Hepatocyte (in vitro differentiated cells): ENCODE data around the gene APOH.

ENCODE experiments used
- EZH2phosphoT487 ChIP-seq: fragments of 200-600 bp; sonication (generic); IDR thresholded peaks from one replicate; pipeline ENCODE4 v1.6.1; 2018; ENCODE audit warnings: antibody characterized with exemption, mild to moderate bottlenecking, low read depth, moderate library complexity; ENCODE audit not compliant: unreplicated experiment, severe bottlenecking
- TF ChIP-seq, protein P1 (sequence below): fragments of 200-600 bp; sonication (generic); IDR thresholded peaks from 2 replicates; pipeline ENCODE4 v1.5.1; 2016; ENCODE audit warnings: antibody characterized with exemption, mild to moderate bottlenecking; ENCODE audit not compliant: poor library complexity

DNA sequence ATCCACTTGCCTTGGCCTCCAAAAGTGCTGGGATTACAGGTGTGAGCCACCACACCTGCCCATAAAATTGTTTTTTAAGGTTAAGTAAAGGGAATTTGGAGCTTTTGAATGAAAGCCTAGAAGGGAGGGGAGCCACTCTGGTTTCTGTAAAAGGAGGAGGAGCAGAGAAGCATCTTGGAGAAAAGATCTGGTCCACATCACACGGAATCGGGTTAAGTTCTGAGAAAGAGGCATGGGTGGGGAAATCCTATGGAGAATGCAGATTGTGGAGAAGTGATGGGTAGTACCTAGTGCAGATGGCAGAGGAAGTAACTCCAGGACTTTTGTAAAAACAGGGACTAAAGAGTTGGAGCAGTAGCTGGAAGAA, 19.0 kb downstream of the APOH start:
- TF ChIP-seq, protein P1, sequence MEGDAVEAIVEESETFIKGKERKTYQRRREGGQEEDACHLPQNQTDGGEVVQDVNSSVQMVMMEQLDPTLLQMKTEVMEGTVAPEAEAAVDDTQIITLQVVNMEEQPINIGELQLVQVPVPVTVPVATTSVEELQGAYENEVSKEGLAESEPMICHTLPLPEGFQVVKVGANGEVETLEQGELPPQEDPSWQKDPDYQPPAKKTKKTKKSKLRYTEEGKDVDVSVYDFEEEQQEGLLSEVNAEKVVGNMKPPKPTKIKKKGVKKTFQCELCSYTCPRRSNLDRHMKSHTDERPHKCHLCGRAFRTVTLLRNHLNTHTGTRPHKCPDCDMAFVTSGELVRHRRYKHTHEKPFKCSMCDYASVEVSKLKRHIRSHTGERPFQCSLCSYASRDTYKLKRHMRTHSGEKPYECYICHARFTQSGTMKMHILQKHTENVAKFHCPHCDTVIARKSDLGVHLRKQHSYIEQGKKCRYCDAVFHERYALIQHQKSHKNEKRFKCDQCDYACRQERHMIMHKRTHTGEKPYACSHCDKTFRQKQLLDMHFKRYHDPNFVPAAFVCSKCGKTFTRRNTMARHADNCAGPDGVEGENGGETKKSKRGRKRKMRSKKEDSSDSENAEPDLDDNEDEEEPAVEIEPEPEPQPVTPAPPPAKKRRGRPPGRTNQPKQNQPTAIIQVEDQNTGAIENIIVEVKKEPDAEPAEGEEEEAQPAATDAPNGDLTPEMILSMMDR: no peak
- no peak for TF ChIP-seq EZH2phosphoT487
